Cardiac fibroblast (primary cell): Measurements from ENCODE around the gene GAPVD1.

Experiments used
- DNase-seq, 2 donors: peaks; one replicate each; pipeline versions ENCODE4 v3.0.0 to v3.0.0-alpha.2; 2010; ENCODE audit warnings: low read depth in 2 of 2
- H3K4me3 ChIP-seq, 2 donors: replicated peaks in 1 of 2; 1 replicate in 1 of 2; 2 replicates in 1 of 2; pipeline ENCODE4 v1.5.1; 2011; ENCODE audit warnings: low read depth in 2 of 2, low read length in 2 of 2, mild to moderate bottlenecking in 2 of 2, moderate library complexity in 1 of 2
- CTCF ChIP-seq: IDR thresholded peaks from one replicate; pipeline ENCODE4 v1.5.1; 2011; ENCODE audit warnings: low read depth, mild to moderate bottlenecking, low read length, inconsistent platforms

The GAPVD1 gene

GRCh38 chr9:125241000-125241862 is 20.4 kb upstream of the GAPVD1 start, which contains the start of gene HSPA5:
HSPA5 (minus strand) TSS chr9:125241343; CDS start chr9:125241126, 217 bp downstream.
- TF ChIP-seq CTCF: peak; percentile 7
- peak; percentile 100 for DNase-seq

GRCh38 chr9:125241863-125242739 is 19.5 kb upstream of the GAPVD1 start:
- H3K4me3 ChIP-seq: peak overlapping the region; percentile 63 to 67
- peak in 1 of 2 donors; percentile 51 for DNase-seq

More at GRCh38 chr9:125241000-125241862, 20.4 kb upstream of the GAPVD1 start, which contains the start of gene HSPA5:
- peak within 1 kb of the TSS; percentile 92 to 99 for H3K4me3 ChIP-seq

GRCh38 chr9:125243792-125244260 is 17.8 kb upstream of the GAPVD1 start:
- DNase-seq: no peak
- TF ChIP-seq CTCF: no peak
- H3K4me3 ChIP-seq: no peak overlapping the region

More at GRCh38 chr9:125241863-125242739, 19.5 kb upstream of the GAPVD1 start:
- no peak for TF ChIP-seq CTCF

- no peak for DNase-seq
- no peak overlapping the region for H3K4me3 ChIP-seq
- TF ChIP-seq CTCF: no peak
Observed at GRCh38 chr9:125246261-125246667, 15.4 kb upstream of the GAPVD1 start.

GRCh38 chr9:125254231-125254630 is 7.4 kb upstream of the GAPVD1 start:
- no peak for DNase-seq
- no peak overlapping the region for H3K4me3 ChIP-seq
- no peak for TF ChIP-seq CTCF

GRCh38 chr9:125255781-125256391 is 5.7 kb upstream of the GAPVD1 start:
- TF ChIP-seq CTCF: peak; percentile 24
- peak; percentile 36 to 40 for DNase-seq

More at GRCh38 chr9:125255781-125256391, 5.7 kb upstream of the GAPVD1 start:
- H3K4me3 ChIP-seq: no peak overlapping the region
